ENCODE data around the gene INPP4B.

INPP4B gene

GRCh38 chr4:142556048-142556447 is 290.1 kb downstream of the INPP4B start:
- Histone ChIP-seq H4K20me1 (no peaks in the 10 kb centered on the region), H3K4me3 (no peak overlapping the region), H3K9me3 (no peaks in the 10 kb centered on the region), H3K4me2 (no peak overlapping the region), H3K4me1 (no peaks in the 10 kb centered on the region), H3K27me3 (no peaks in the 10 kb centered on the region), H3K36me3 (no peaks in the 10 kb centered on the region), H3K27ac (no peak overlapping the region), H3K9ac (no peak overlapping the region)
- no peak for TF ChIP-seq Cebpa-rat (IDR thresholded peaks at IDR 0.05)

GRCh38 chr4:142554412-142554811 is 291.7 kb downstream of the INPP4B start:
- Histone ChIP-seq H3K9ac (no peak overlapping the region), H3K4me3 (no peak overlapping the region), H4K20me1 (no peaks in the 10 kb centered on the region), H3K27ac (no peak overlapping the region), H3K36me3 (no peaks in the 10 kb centered on the region), H3K9me3 (no peaks in the 10 kb centered on the region), H3K27me3 (no peaks in the 10 kb centered on the region), H3K4me2 (no peak overlapping the region), H3K4me1 (no peaks in the 10 kb centered on the region)
- no peak for TF ChIP-seq Cebpa-rat (IDR thresholded peaks at IDR 0.05)

GRCh38 chr4:142551517-142552305 is 294.4 kb downstream of the INPP4B start:
- Histone ChIP-seq H3K4me3 (no peak overlapping the region), H3K9me3 (no peaks in the 10 kb centered on the region), H3K27ac (no peak overlapping the region), H3K9ac (no peak overlapping the region), H3K4me1 (no peaks in the 10 kb centered on the region), H4K20me1 (no peaks in the 10 kb centered on the region), H3K4me2 (no peak overlapping the region), H3K36me3 (no peaks in the 10 kb centered on the region), H3K27me3 (no peaks in the 10 kb centered on the region)
- TF ChIP-seq Cebpa-rat (IDR thresholded peaks at IDR 0.05), result no peak

GRCh38 chr4:142550965-142551364 is 295.1 kb downstream of the INPP4B start:
- Histone ChIP-seq H4K20me1 (no peaks in the 10 kb centered on the region), H3K4me3 (no peak overlapping the region), H3K4me1 (no peaks in the 10 kb centered on the region), H3K9me3 (no peaks in the 10 kb centered on the region), H3K9ac (no peak overlapping the region), H3K36me3 (no peaks in the 10 kb centered on the region), H3K27me3 (no peaks in the 10 kb centered on the region), H3K27ac (no peak overlapping the region), H3K4me2 (no peak overlapping the region)
- no peak for TF ChIP-seq Cebpa-rat (IDR thresholded peaks at IDR 0.05)

GRCh38 chr4:142549726-142550463 is 296.2 kb downstream of the INPP4B start:
- Histone ChIP-seq H3K27ac (no peak overlapping the region), H3K4me2 (no peak overlapping the region)
- no peak for TF ChIP-seq Cebpa-rat (IDR thresholded peaks at IDR 0.05)

GRCh38 chr4:142549248-142549647 is 296.9 kb downstream of the INPP4B start:
- H3K9ac ChIP-seq, result no peak overlapping the region
- no peaks in the 10 kb centered on the region for H3K4me1 ChIP-seq
- no peak overlapping the region for H3K4me2 ChIP-seq
- H3K4me3 ChIP-seq, result no peak overlapping the region
- no peaks in the 10 kb centered on the region for H3K27me3 ChIP-seq
- H3K9me3 ChIP-seq, result no peaks in the 10 kb centered on the region
- no peaks in the 10 kb centered on the region for H3K36me3 ChIP-seq
- no peaks in the 10 kb centered on the region for H4K20me1 ChIP-seq
- TF ChIP-seq Cebpa-rat (IDR thresholded peaks at IDR 0.05), result no peak
- H3K27ac ChIP-seq, result no peak overlapping the region

More at GRCh38 chr4:142549726-142550463, 296.2 kb downstream of the INPP4B start:
- no peaks in the 10 kb centered on the region for H4K20me1 ChIP-seq
- no peaks in the 10 kb centered on the region for H3K27me3 ChIP-seq
- no peaks in the 10 kb centered on the region for H3K36me3 ChIP-seq
- no peak overlapping the region for H3K9ac ChIP-seq
- H3K9me3 ChIP-seq, result no peaks in the 10 kb centered on the region
- no peaks in the 10 kb centered on the region for H3K4me1 ChIP-seq
- H3K4me3 ChIP-seq, result no peak overlapping the region

- H3K4me3 ChIP-seq, result no peak overlapping the region
- H3K4me1 ChIP-seq, result no peaks in the 10 kb centered on the region
- no peaks in the 10 kb centered on the region for H4K20me1 ChIP-seq
- no peaks in the 10 kb centered on the region for H3K36me3 ChIP-seq
- H3K9me3 ChIP-seq, result no peaks in the 10 kb centered on the region
- no peak overlapping the region for H3K27ac ChIP-seq
- no peaks in the 10 kb centered on the region for H3K27me3 ChIP-seq
- TF ChIP-seq Cebpa-rat (IDR thresholded peaks at IDR 0.05), result no peak
- H3K4me2 ChIP-seq, result no peak overlapping the region
- no peak overlapping the region for H3K9ac ChIP-seq
These were observed 297.6 kb downstream of the INPP4B start for GRCh38 chr4:142548491-142548890.

GRCh38 chr4:142547974-142548373 is 298.1 kb downstream of the INPP4B start:
- Histone ChIP-seq H3K4me3 (no peak overlapping the region), H3K27me3 (no peaks in the 10 kb centered on the region), H3K27ac (no peak overlapping the region), H3K36me3 (no peaks in the 10 kb centered on the region), H3K9ac (no peak overlapping the region), H3K9me3 (no peaks in the 10 kb centered on the region), H4K20me1 (no peaks in the 10 kb centered on the region), H3K4me2 (no peak overlapping the region), H3K4me1 (no peaks in the 10 kb centered on the region)
- no peak for TF ChIP-seq Cebpa-rat (IDR thresholded peaks at IDR 0.05)

GRCh38 chr4:142544594-142544993 is 301.5 kb downstream of the INPP4B start:
- no peak for TF ChIP-seq Cebpa-rat (IDR thresholded peaks at IDR 0.05)
- Histone ChIP-seq H3K4me2 (no peak overlapping the region), H3K9ac (no peak overlapping the region), H3K4me3 (no peak overlapping the region), H3K36me3 (no peaks in the 10 kb centered on the region), H3K27ac (no peak overlapping the region), H3K27me3 (no peaks in the 10 kb centered on the region), H4K20me1 (no peaks in the 10 kb centered on the region), H3K9me3 (no peaks in the 10 kb centered on the region), H3K4me1 (no peaks in the 10 kb centered on the region)

- Histone ChIP-seq H3K4me3 (no peak overlapping the region), H3K27ac (no peak overlapping the region), H4K20me1 (no peaks in the 10 kb centered on the region), H3K27me3 (no peaks in the 10 kb centered on the region), H3K4me2 (no peak overlapping the region), H3K9ac (no peak overlapping the region), H3K4me1 (no peaks in the 10 kb centered on the region), H3K9me3 (no peaks in the 10 kb centered on the region), H3K36me3 (no peaks in the 10 kb centered on the region)
- TF ChIP-seq Cebpa-rat (IDR thresholded peaks at IDR 0.05), result no peak
These were observed 302.1 kb downstream of the INPP4B start for GRCh38 chr4:142544039-142544438.
